Superior temporal gyrus (tissue), 1 donor: ENCODE measurements around the gene SLC35E3.

ENCODE experiments used
- DNase-seq: peaks from one replicate; pipeline ENCODE4 v3.0.0-alpha.2; 2016; ENCODE audit errors: extremely low spot score

Gene SLC35E3

DNA sequence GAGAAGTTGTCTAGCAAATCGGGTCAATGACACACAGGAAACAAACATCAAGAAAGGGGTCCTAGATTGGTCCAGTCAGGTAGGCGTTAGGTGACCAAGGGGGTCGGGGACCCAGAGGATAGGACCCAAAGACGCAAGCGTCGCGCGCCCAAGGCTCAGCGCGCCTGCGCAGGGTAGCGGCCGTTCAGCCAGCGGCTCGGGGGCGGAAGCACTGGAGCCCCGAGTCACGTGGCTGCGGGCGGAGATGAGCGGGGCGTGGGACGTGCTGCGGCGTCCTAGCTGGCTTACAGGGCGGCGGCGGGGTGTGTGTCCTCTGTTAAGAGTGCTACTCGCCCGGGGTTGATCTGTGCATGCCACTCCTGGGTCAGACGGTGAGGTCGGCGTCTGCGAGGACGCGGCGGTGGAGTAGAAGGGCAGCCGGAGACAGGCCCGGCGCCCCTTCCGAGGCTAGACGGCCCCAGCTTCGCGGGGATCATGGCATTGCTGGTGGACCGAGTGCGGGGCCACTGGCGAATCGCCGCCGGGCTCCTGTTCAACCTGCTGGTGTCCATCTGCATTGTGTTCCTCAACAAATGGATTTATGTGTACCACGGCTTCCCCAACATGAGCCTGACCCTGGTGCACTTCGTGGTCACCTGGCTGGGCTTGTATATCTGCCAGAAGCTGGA lies at the start of gene SLC35E3:
SLC35E3 (plus strand) TSS at position 273 of the 668 bp plus-strand sequence; CDS start at position 475, 202 bp downstream.
- DNase-seq = peak; percentile 98

DNA sequence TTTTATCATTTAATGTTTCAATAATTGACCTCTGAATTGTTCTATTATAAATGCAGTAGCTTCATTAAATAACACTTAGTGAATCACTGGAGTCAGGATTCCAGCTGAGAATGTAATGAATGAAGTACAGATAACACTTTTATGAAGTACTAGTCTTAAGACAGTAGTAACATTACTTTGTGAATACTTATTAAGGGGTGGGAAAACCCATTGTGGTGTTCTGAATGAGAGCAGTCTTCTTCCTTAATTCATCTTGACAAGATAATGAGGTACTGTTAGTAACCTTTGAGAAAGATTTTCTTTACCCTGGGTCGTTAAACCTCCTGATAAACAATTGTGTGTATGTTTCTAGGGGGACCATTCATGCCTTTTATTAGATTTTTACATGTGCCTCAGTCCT lies 46.5 kb upstream of the SLC35E3 start:
- DNase-seq = no peak

DNA sequence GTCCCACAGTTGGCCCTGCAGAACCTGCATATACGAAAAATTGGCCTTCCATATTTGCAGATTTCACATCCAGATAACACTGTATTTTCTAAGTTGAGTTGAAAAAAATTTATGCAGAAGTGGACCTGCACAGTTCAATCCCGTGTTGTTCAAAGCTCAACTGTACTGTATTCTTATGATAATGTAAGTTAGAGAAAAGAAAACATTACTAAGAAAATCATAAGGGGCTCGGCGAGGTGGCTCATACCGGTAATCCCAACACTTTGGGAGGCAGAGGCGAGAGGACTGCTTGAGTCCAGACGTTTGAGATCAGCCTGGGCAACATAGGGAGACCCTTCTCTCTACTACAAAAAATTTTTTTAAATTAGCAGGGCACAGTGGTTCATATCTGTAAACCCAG lies 18.2 kb upstream of the SLC35E3 start:
- DNase-seq = no peak

DNA sequence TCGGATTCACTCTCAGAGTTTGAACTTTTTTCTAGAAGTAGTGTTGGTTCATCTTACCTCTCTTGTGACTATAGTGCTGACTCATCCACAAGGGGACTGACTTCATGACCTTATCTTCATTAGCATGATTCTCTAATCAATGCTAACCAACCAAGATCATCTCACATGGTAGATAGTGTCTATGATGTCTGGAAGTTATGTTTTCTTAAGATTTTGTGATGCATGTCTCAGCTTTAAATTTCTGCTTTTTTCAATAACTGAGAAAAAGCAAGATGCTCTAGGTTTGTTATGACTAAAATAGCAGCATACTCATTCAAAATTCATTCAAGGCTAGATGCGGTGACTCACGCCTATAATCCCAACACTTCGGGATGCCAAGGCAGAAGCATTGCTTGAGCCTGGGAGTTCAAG lies 12.3 kb upstream of the SLC35E3 start:
- DNase-seq = no peak

DNA sequence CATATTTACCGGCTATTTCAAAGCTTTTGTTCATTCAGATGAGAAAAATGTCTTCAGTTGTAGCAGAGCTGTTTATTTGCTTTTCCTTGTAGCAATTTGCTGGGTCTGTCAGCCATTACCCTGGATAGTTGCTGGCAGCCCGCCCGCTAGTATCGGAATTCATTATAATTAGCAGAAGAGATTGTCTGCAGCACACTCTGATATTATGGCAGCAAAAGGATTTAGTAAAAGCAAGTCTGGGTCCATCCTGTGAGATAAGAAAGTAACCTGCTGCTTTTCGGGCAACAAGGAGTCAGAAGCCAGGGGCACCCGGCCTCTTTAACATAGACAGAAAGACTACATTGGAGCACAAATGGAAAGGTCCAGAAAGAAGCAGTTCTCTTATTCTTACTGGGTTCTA lies 6.1 kb upstream of the SLC35E3 start:
- DNase-seq = no peak

DNA sequence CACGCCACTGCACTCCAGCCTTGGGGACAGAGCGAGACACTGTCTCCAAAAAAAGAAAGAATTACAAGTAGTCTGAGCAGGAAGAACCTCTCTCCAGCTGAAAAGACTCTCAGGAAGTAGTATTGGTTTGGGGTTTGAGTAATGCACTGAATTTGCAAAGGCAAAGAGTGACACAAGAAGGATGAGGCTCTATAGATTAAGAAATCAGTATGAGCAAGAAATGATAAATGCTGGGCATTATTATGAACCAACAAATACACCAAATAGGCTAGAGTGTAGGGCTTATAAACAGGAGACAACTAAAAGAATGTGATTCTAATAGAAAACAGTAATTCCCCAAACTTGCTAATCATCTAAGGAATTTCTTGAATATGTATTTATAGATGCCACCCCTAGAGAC lies 2.6 kb upstream of the SLC35E3 start:
- no peak for DNase-seq

DNA sequence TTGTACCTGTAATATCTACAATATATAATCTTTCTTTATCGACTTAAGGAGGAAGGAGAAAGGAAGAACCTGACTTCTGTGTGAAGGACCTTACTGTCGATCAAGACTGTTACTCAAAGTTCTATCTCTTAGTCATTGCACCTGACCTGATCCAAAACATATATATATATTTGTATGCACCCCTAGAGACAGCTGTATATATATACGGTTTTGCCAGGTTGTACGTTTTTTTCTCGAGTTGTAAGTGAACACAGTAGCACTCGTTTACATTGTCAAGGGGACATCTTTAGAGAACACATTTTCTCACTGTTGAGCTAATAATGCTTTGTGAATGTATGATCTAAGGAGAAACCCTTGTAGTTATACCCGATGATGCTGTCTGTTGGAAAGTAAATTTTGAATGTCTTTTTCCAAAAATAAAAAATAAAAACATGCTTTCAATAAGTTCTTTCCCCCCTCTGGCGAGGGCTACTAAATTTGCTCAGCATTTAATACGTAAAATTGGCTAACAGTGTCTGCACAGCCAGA lies 536 bp upstream of the SLC35E3 start:
- no peak for DNase-seq

DNA sequence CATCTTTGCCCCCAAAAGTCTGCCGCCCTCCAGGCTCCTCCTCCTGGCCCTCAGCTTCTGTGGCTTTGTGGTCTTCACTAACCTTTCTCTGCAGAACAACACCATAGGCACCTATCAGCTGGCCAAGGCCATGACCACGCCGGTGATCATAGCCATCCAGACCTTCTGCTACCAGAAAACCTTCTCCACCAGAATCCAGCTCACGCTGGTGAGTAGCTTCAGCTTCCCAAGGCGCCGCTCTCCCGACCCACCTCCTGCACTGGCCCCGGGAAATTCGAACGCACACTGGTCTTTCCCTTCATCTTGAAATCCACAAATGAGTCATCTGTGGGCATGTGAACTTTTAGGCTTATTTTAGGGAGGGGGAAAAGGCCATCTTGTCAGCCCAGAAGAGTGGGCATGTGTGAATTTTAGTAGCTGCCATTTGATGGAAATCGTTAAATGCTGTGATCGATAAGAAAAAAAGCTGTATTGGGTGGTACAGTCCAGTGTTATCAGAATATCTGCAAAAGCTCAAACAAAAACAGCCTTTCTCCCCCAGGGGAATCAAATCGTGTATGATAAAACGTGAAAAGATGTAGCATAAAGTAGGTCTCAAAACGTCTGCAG lies 700 bp downstream of the SLC35E3 start:
- DNase-seq = peak; percentile 68

DNA sequence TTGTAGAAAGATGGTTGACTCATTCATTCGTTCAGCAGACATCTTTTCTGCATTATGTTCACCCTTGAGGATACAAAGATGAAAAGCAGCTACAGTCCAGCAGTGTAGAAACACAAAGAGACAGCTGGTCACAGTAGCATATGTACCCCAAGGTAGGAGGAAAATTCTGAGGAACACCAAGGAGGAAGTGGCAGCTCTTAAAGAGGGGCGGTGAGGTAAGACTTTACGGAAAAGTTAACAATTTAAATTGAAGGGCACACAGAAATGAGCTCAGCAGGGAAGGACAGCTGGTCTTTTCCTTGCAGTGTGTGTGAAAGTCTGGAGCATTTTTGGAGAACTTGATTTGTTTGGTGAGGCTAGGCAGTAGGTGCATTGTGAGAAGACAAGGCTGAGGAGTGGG lies 3.5 kb downstream of the SLC35E3 start:
- DNase-seq = no peak

DNA sequence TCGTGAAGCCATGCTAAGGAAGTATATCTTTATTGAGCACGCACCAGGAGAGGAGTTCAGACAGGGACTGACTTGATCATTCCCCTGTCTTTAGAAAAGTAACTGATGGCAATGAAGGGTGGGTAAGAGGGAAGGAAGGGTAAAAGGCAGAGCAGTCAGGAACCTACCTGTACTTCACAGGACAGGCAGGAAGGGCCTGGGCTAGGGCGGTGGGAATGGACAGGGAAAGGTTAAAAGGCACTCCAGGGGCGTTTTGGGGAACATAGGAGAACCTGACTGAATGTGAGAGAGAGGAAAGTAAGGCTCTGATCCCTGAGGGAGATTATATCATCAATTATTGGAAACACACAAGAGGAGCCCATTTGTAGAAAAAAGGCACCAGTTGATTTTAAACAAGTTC lies 3.9 kb downstream of the SLC35E3 start:
- DNase-seq = no peak

DNA sequence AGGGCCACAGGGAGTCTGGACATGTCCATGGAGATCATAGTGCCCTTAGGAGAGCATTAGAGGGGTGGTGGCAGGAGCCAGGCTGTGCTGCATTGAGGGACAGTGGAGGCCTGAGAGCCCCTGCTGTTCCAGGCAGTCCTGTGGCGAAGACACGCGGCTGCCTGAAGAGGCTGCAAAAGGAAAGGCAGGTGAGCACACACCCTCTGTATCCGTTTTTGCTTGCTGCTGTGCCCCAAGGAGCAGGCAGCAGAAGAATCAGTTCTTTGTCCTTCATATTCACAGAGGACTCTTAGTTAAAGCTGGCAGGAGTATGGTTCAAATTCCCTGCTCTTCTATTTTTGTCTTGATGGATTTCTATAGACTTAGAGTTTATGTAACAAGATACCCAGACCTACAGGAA lies 4.5 kb downstream of the SLC35E3 start:
- peak; percentile 54 for DNase-seq

DNA sequence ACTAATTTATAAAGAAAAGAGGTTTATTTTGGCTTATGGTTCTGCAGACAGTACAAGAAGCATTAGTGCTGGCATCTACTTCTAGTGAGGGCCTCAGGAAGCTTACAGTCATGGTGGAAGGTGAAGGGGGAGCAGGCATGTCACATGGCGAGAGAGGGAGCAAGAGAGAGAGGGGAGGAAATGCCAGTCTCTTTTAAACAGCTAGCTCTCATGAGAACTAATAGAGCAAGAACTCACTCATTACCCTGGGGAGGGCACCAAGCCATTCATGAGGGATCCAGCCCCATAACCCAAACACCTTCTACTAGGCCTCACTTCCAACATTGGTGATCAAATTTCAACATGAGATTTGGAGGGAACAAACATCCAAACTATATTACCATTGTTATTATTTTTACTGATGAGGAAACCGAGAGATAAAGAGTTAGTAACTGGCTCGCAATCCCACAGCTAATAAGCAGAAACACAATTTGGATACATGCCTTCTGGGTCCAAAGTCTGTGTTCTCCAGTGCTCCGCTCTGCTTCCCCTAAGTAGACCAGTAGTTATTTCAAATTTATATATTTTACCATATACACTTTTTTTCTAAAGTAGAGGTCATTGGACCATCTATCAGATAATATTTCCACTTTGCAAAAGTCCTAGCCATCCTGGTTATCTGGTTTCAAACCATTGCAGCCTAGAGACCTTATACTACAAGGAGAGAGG lies 9.7 kb downstream of the SLC35E3 start:
- no peak for DNase-seq

DNA sequence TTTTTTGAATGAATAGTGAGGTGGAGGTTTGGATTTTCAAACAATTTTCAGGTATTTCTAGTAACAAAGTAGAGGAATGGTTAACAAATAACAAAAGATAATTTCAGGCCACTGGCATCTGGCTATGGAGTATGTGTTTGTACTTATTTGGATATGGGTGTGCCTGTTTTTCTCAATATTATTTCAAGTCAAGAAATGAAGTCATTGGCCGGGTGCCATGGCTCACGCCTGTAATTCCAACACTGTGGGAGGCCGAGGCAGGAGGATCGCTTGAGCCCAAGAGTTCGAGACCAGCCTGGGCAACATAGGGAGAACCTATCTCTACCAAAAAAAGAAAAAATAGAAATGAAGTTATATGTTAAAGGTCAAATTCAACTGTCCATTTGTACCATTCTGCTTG lies 13.9 kb downstream of the SLC35E3 start:
- DNase-seq = no peak

DNA sequence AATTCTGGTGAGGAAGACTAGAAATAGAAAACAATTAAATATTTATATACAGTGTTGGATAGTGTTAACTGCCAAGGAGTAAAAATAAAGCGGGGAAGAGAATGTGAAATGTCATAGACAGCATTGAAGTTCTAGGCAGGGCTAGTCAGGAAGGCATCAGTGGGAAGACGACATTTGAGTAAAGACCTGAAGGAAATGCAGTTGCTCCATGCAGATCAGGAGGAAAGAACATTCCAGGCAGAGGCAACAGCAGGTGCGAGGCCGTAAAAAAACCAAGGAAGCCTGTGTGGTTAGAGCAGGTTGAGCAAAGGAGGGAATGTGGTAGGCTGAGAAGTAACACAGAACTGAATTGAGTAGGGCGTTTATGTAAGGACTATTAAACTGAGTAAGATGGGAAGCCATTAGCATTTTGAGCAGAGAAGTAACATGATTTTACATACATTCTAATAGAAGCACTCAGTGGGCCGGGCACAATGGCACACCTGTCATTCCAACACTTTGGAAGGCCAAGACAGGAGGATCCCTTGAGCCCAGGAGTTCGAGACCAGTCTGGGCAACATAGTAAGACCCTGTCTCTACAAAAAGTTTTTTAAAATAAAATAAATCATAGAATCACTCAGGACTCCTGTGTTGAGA lies 14.9 kb downstream of the SLC35E3 start:
- DNase-seq = no peak

DNA sequence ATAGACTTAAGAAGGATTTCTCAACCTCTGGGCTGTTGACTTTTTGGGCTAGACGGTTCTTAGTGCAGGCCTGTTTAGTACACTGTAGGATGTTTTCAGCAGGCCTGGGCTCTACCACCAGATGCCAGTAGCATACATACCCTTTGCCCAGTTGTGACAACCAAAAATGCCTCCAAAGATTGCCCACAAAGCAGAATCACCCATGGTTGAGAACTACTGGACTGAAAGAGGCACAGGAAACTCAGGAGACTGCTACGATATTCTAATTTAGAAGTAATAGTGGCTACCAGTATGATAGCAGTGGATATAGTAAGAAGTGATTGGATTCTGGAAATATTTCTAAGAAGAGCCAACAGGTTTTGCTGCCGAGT lies 15.5 kb downstream of the SLC35E3 start:
- no peak for DNase-seq

DNA sequence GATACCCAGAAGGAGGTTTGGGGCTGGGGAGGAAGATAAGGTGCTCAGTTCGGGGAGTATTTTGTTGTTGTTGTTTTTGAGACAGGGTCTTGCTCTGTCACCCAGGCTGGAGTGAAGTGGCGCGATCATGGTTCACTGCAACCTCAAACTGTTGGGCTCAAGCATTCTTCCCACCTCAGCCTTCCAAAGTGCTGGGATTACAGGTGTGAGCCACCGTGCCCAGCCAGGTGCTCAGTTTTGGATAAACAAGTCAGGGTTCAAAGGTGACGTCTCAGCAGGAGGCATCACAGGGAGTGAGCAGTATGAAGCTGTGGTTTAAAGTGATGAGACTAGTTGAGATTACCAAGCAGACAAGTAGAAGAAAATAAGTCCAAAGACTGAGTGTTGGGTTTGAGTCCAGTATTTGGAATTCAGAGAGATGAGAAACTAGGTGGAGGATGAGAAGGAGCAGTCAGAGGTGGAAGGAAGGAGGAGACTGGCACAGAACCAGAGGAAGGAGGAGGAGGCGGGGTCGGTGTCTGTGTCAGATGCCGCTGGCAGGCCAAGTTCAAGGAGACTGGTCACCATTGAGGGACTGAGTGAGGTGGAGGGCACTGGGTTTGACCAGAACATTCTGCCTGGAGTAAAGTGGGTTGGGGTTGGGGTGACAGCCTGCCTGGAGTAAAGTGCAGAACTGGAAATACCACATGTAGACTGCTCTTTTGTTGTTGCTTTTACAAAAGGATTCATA lies 16.1 kb downstream of the SLC35E3 start:
- DNase-seq = no peak

DNA sequence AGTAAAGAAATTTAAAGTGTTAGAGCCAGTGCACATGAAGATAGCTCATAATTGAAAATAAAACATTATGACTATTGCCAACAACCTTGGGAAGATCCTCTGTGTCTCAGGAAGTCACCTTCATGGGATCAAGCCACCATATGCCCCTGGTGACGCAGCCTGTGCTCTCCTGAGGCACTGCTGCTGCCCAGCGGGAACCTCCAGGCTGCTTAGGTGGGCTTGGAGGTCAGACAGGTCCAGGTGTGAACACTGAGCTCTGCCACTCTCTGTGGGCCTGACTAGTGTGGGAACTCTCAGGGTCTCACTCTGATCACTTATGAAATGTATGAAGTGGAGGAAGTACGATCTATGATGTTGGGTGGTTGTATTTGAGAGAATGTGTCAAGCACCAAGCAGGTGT lies 16.7 kb downstream of the SLC35E3 start:
- DNase-seq = no peak

DNA sequence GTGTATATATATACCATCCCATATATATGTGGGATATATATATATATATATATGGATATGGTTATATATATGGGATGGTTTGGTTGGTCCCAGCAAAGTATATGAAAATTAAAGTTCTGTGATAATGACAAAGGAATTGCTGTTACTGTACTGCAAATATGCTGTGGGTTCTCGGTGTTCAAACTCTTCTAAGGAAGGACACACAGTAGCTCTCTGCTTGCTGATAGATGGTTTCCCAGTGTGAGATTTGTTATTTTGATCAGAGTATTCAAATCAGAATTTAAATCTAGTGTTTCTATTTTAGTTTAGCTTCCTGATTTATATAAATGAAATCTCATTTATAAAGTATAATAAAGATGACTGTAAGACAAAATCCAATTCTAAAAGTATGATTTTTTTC lies 19.7 kb downstream of the SLC35E3 start:
- DNase-seq = no peak

DNA sequence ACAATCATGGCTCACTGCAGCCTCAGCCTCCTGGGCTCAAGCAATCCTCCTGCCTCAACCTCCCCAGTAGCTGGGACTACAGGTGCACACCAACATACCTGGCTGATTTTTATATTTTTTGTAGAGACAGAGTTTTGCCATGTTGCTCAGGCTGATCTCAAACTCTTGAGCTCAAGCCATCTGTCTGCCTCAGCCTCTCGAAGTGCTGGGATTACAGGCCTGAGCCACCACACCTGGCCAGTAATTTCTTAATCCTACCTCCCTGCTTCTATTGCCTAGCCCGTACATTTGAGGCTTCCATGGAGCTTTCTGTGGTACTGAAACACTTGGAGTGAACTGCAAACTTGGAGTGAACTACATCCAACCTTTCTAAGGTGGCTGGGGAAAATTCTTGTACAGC lies 20.7 kb downstream of the SLC35E3 start:
- no peak for DNase-seq

DNA sequence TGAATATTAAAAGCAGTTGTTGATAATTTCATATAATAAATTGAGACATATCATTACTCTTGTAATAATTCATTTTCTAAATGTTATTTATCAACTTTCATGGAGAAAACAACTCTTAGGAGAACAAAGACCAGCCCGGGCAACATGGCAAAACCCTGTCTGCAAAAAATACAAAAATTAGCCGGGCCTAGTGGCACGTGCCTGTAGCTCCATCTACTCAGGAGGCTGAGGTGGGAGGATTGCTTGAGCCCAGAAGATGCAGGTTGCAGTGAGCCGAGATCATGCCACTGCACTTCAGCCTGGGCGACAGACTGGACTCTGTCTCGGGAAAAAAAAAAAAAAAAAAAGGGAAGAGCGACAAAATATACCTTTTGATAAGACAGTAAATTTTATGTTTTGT lies 21.2 kb downstream of the SLC35E3 start:
- DNase-seq = no peak

DNA sequence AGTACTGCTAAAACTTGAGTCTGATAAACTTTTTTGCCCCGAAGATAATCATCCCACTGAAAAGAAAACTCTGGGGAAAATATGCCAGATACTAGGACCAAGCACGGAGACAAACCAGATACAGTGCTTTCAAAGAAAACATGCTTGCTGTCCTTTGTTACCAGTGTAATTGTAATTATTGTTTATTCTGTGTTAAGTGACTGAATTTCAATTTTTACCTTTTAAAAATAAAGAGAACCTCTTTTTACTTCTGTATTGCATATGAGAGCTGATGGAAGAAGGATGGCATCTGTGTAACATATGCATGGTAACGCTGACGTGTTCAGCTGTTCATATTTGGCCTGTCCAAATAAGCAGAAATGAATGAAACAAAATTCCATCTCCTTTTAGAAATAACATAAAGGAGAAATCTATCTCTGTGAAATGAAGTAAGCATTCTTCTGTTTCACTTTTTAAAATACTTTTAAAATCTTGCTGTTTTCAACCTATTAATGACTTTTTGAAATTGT lies 22.5 kb downstream of the SLC35E3 start:
- DNase-seq = no peak

DNA sequence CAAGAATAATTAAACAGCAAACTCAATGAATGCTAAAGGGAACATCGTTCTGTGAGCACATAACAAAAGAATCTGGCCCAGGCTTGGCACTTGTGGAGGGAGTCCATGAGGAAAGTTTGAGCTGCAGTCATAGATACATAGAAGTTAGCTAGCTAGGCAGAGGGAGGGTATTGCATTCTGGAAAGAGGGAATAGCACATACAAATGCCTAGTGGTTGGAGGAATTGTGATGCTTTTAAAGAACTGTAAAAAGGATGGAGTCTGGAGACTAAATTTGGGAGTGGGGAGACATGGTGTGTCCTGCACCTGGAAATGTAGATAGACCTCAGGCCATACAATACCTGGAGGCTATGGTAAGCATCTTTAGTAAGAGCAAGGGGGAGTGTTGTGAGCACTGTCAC lies 24.0 kb downstream of the SLC35E3 start:
- DNase-seq = no peak
